Hematopoietic multipotent progenitor cell (in vitro differentiated cells): ENCODE data around the gene ZFR2. TPM values are rescaled to one million over a fixed set of nuclear protein-coding genes. Genes with fewer than 3 reads are reported as not detected.
"Not testable (repeated sequence)": the region's sequence is repeated elsewhere in the genome, so short reads cannot be mapped to it uniquely, and the experiment has no call there.

Experiments used
- DNase-seq, 3 donors: peaks; one replicate each; pipeline ENCODE4 v3.0.0-alpha.2; 2011 to 2015; ENCODE audit warnings: low read depth in 2 of 3, low spot score in 2 of 3
- total RNA-seq: library from RNA; depleted of rRNA; stranded (reverse); fragments of >200 nt; gene quantifications from one replicate; pipeline ENCODE4 v1.2.3, GENCODE V29; 2012

The ZFR2 gene
- under 0.01 TPM for total RNA-seq

- peak in 1 of 3 donors; percentile 15 for DNase-seq
These were observed at the start of gene ZFR2 for GRCh38 chr19:3868770-3869456. ZFR2 (minus strand) TSS chr19:3869038; CDS start chr19:3869017, 21 bp downstream.

GRCh38 chr19:3916033-3916432 is 47.2 kb upstream of the ZFR2 start:
- no peak for DNase-seq

- no peak for DNase-seq
These were observed 45.4 kb upstream of the ZFR2 start for GRCh38 chr19:3914199-3914598.

- no peak for DNase-seq
These were observed 41.3 kb upstream of the ZFR2 start for GRCh38 chr19:3910105-3910504.

GRCh38 chr19:3908266-3909054 is 39.6 kb upstream of the ZFR2 start:
- no peak for DNase-seq

GRCh38 chr19:3907626-3908265 is 38.9 kb upstream of the ZFR2 start:
- no peak for DNase-seq

- no peak for DNase-seq
These were observed 35.4 kb upstream of the ZFR2 start for GRCh38 chr19:3904233-3904632.

GRCh38 chr19:3902317-3902973 is 33.6 kb upstream of the ZFR2 start:
- no peak for DNase-seq

- DNase-seq = no peak
These were observed 30.9 kb upstream of the ZFR2 start for GRCh38 chr19:3899531-3900294.

- no peak for DNase-seq
These were observed 29.6 kb upstream of the ZFR2 start for GRCh38 chr19:3898426-3898825.

GRCh38 chr19:3897936-3898335 is 29.1 kb upstream of the ZFR2 start:
- peak in 1 of 3 donors; percentile 7 for DNase-seq

GRCh38 chr19:3895788-3896187 is 26.9 kb upstream of the ZFR2 start:
- no peak for DNase-seq

- not testable (repeated sequence) for DNase-seq
These were observed 26.1 kb upstream of the ZFR2 start for GRCh38 chr19:3894959-3895358.

GRCh38 chr19:3893509-3894179 is 24.8 kb upstream of the ZFR2 start:
- DNase-seq = no peak

- DNase-seq = no peak
These were observed 21.8 kb upstream of the ZFR2 start for GRCh38 chr19:3890591-3890990.

GRCh38 chr19:3882041-3882384 is 13.2 kb upstream of the ZFR2 start:
- no peak for DNase-seq

GRCh38 chr19:3881272-3882040 is 12.6 kb upstream of the ZFR2 start:
- peak in 2 of 3 donors; percentile 46 to 66 for DNase-seq

- DNase-seq = no peak
These were observed 11.8 kb upstream of the ZFR2 start, which contains the start of gene ATCAY for GRCh38 chr19:3880471-3881271. ATCAY (plus strand) TSS chr19:3880685; CDS start chr19:3885768, 5,083 bp downstream.
